ENCODE results near the gene PEAK3. TPM values are rescaled to one million over a fixed set of nuclear protein-coding genes. Genes with fewer than 3 reads are reported as not detected.

PEAK3 gene
- total RNA-seq (2022; extraction: Qiagen RNA extraction; ENCODE audit: low read depth), result 0.07 TPM in 1 of 5 replicates, not detected in the others

GRCh38 chr19:2282062-2282861 is at the start of gene PEAK3:
TSS of gene PEAK3 (minus strand) at chr19:2282175. CDS start at chr19:2280931, 1,244 bp downstream.

GRCh38 chr19:2328401-2329148 is 46.6 kb upstream of the PEAK3 start, which contains the start of the genes LSM7 and SPPL2B:
TSS of gene LSM7 (minus strand) at chr19:2328586. CDS start at chr19:2328566, 20 bp downstream.
TSS of gene SPPL2B (plus strand) at chr19:2328684. CDS start at chr19:2328710, 26 bp downstream.

GRCh38 chr19:2308114-2308556 is 26.2 kb upstream of the PEAK3 start, which contains the start of gene LINGO3:
TSS of gene LINGO3 (minus strand) at chr19:2308154. CDS start at chr19:2291776, 16,378 bp downstream.

GRCh38 chr19:2255982-2256685 is 25.8 kb downstream of the PEAK3 start, which contains the start of gene JSRP1:
TSS of gene JSRP1 (minus strand) at chr19:2256417. CDS start at chr19:2255314, 1,103 bp downstream.

GRCh38 chr19:2249010-2249866 is 32.7 kb downstream of the PEAK3 start, which contains the start of gene AMH:
TSS of gene AMH (plus strand) at chr19:2249323. CDS start at chr19:2249333, 10 bp downstream.

GRCh38 chr19:2236314-2237050 is 45.5 kb downstream of the PEAK3 start, which contains the start of the genes PLEKHJ1 and SF3A2:
TSS of gene PLEKHJ1 (minus strand) at chr19:2236329. CDS start at chr19:2236248, 81 bp downstream.
TSS of gene SF3A2 (plus strand) at chr19:2236824. CDS start at chr19:2243419, 6,595 bp downstream.

Other genes starting within 250 kb of the PEAK3 start
- gene MKNK2, start 230.9 kb downstream of the PEAK3 start, total RNA-seq (2022; extraction: Qiagen RNA extraction; ENCODE audit: low read depth), result 35.6 to 83.3 TPM (median 75.7 TPM) in 5 replicates
- 9.7 to 16.0 TPM (median 12.5 TPM) in 5 replicates for gene MOB3A, start 185.8 kb downstream of the PEAK3 start, total RNA-seq (2022; extraction: Qiagen RNA extraction; ENCODE audit: low read depth)
- gene IZUMO4, start 185.3 kb downstream of the PEAK3 start, total RNA-seq (2022; extraction: Qiagen RNA extraction; ENCODE audit: low read depth), result 0.42 to 1.8 TPM (median 0.70 TPM) in 4 of 5 replicates, not detected in the other
- gene AP3D1, start 130.6 kb downstream of the PEAK3 start, total RNA-seq (2022; extraction: Qiagen RNA extraction; ENCODE audit: low read depth), result 43.3 to 77.0 TPM (median 72.5 TPM) in 5 replicates
- 7.2 to 17.5 TPM (median 16.5 TPM) in 5 replicates for gene DOT1L, start 118.2 kb downstream of the PEAK3 start, total RNA-seq (2022; extraction: Qiagen RNA extraction; ENCODE audit: low read depth)
- gene PLEKHJ1, start 45.8 kb downstream of the PEAK3 start, total RNA-seq (2022; extraction: Qiagen RNA extraction; ENCODE audit: low read depth), result 30.0 to 62.7 TPM (median 56.1 TPM) in 5 replicates
- gene SF3A2, start 45.4 kb downstream of the PEAK3 start, total RNA-seq (2022; extraction: Qiagen RNA extraction; ENCODE audit: low read depth), result 55.3 to 77.1 TPM (median 72.5 TPM) in 5 replicates
- gene AMH, start 32.9 kb downstream of the PEAK3 start, total RNA-seq (2022; extraction: Qiagen RNA extraction; ENCODE audit: low read depth), result 5.3 to 22.3 TPM (median 16.9 TPM) in 5 replicates
- gene JSRP1, start 25.8 kb downstream of the PEAK3 start, total RNA-seq (2022; extraction: Qiagen RNA extraction; ENCODE audit: low read depth), result 0.49 to 1.8 TPM (median 0.87 TPM) in 4 of 5 replicates, not detected in the other
- not detected in 5 replicates for gene LINGO3, start 26.0 kb upstream of the PEAK3 start, total RNA-seq (2022; extraction: Qiagen RNA extraction; ENCODE audit: low read depth)
- gene LSM7, start 46.4 kb upstream of the PEAK3 start, total RNA-seq (2022; extraction: Qiagen RNA extraction; ENCODE audit: low read depth), result 135 to 172 TPM (median 154 TPM) in 5 replicates
- 8.3 to 27.9 TPM (median 21.2 TPM) in 5 replicates for gene SPPL2B, start 46.5 kb upstream of the PEAK3 start, total RNA-seq (2022; extraction: Qiagen RNA extraction; ENCODE audit: low read depth)
- gene TMPRSS9, start 78.1 kb upstream of the PEAK3 start, total RNA-seq (2022; extraction: Qiagen RNA extraction; ENCODE audit: low read depth), result 0.04 TPM in 1 of 5 replicates, not detected in the others
- gene TIMM13, start 145.4 kb upstream of the PEAK3 start, total RNA-seq (2022; extraction: Qiagen RNA extraction; ENCODE audit: low read depth), result 48.7 to 125 TPM (median 112 TPM) in 5 replicates
- 51.1 to 89.2 TPM (median 88.5 TPM) in 5 replicates for gene LMNB2, start 174.8 kb upstream of the PEAK3 start, total RNA-seq (2022; extraction: Qiagen RNA extraction; ENCODE audit: low read depth)
- 70.8 to 82.8 TPM (median 78.0 TPM) in 5 replicates for gene GADD45B, start 194.0 kb upstream of the PEAK3 start, total RNA-seq (2022; extraction: Qiagen RNA extraction; ENCODE audit: low read depth)

Data from A549 treated with ZK216348 at 1 μM for 4 hours (cell line).